ENCODE measurements around the gene MATK.
"Not testable (repeated sequence)": the region's sequence is repeated elsewhere in the genome, so short reads cannot be mapped to it uniquely, and the experiment has no call there.

Gene MATK

DNA sequence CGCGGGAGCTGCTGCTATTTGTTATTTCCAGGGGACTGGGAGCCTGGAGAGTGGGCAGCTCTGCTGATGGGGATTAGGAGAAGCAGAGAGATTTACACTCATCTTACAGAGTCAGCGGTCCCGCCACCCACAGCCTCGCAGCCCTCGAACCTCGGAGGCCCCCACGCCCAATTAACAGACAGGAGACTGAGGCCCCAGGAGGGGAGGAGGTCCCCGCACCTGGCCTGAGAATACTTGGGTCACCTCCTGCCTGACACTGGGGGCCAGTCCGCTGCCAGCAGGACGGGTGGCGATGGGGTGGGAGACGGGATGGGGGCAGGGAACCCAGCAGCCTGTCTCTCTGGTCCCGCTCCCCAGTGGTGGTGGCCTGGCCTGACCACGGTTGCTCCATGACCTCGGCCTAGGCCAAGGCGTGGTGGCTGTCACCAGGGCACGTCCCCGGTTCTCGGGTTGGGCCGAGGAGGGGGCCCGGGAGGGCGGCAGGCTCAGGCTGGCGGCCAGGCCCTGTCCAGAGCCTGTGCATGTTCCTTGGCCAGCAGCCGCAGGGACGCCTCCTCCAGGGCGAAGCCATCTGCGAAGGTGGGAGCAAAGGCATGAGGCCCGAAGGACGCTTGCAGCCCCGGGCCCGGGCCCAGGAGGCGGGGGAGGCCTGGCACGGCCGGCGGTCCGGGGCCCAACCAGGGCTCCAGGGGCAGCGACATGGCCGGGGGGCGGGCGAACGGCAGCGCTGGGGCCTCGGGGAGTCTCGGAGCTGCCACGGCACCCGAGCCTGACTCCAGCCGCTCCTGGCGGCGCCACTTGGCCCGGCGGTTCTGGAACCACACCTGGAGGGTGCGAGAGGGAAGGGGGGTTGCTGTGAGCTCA lies 15.8 kb downstream of the MATK start:
- no peak for DNase-seq

DNA sequence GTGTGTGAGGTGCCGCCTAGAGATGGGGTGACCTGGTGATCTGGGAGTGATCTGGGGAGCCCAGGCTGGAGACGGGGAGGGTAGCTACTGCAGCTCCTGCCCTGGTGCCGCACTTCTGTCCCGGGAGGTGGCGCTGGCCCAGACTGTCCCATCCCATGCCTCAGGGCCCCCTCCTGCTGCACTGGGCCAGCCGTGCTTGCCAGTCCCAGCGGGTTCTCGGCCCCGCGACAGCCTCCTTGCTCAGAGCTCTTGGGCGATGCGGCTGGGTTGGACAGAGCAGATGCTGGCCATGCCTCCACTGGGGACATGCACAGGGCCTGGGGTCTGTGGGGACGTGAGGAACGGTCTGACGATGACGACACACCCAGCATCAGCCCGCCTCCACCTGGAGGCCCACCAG lies 16.7 kb downstream of the MATK start:
- no peak for DNase-seq

DNA sequence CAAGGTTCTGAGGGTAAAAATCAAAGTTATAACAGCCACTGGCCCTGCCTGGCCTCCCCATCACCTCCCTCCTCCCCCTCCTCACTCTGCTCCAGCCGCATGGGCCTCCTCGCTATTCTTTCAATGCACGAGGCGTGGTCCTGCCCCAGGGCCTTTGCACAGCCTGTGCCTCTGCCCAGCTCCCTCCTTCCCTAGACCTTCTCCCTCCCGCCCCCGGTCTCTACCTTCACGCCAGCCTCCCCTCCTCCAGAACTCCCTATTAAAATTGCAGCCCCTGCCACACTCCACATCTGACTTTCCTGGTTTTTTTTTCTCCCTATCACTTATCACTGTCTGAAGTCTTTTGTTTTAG lies 17.5 kb downstream of the MATK start:
- no peak for DNase-seq

DNA sequence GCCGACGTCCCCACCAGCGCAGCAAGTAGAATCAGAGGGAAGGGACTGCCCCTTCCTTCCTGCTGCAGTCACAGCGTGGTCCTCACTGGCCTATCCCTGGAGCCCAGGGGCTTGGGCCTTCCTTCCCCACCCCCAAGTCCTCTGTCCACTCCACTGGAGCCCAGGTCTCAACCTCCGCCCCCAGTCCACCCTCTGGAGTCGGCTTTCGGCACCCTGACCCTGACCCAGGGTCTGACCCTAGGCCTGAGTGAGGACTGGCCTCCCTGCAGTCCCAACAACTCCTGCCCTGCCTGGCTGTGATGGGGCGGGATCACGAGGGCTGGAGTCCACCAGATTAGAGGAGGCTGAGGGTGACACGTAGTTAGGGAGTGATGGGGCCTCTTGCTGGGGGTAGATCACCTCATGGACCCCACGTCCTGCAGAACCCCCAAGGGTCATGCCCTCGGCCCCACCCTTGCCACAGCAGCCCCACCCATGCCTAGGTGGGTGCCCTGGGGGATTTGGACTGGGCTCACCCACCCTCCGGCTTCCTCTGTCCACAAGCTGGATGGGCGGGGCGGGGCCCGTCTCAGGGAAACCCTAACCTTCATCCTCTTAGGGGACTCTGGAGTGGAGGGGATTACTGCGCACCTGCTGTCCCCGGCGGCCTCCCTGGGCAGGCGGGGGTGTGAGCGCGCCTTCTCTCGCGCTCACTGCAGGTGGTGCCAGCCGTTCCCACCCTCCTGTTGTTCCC lies 18.0 kb downstream of the MATK start:
- DNase-seq, result no peak

DNA sequence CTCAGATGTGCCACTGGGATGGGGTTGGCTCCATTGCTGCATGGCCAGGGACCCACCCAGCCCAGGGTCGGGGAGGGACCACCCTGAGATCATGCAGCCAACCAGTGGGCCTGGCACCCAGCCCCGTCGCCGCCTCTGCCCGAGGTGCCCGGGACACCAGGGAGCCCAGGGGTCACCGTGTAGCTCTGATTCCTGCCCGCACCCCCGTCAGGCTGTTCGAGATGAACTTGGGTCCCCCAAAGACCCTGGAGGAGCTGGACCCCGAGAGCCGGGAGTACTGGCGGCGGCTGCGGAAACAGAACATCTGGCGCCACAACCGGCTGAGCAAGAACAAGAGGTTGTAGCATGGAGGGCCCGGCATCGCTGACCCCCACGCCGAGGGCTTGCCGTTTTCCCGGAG lies 19.1 kb downstream of the MATK start:
- DNase-seq, result no peak

DNA sequence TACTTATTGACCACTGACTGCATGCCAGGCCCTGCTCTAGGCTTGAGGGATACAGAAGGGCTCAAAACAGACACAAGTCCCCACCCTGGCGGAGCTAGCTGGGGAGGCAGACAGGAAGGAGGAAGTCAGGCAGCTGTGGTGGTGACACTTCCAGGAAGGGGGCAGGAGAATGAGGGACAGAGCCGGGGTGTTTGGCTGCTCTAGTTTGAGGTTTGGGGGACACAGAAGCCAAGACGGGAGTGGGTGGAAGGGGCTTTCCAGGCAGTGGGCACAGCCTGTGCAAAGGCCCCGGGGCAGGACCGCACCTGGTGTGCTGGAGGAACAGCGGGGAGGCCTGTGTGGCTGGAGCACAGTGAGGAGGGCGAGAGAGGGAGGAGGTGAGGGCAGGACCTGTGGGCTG lies 19.7 kb downstream of the MATK start:
- DNase-seq, result no peak

DNA sequence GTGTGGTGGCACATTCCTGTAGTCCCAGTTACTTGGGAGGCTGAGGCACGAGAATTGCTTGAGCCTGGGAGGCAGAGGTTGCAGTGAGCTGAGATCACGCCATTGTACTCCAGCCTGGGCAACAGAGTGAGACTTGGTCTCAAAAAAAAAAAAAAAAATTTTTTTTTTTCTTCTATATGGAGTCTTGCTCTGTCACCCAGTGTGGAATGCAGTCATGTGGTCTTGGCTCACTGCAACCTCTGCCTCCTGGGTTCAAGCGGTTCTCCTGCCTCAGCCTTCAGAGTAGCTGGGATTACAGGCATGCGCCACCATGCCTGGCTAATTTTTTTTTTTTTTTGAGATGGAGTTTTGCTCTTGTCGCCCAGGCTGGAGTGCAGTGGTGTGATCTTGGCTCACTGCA lies 20.4 kb downstream of the MATK start:
- not testable (repeated sequence) for DNase-seq

DNA sequence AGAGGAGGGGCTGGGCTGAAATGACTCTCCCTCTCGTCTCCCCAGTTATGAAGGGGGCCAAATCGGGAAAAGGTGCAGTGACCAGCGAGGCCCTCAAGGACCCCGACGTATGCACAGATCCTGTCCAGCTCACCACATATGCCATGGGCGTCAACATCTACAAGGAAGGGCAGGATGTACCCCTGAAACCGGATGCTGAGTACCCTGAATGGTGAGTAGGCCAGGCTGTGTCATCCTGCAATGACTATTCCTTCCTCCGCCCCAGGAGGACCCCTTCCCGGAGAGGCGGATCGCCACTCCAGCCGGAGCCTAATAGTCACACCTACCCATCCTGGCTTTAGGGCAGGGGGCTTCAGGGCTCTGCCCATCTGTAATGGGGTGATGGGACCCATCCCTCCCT lies 21.1 kb downstream of the MATK start:
- no peak for DNase-seq

DNA sequence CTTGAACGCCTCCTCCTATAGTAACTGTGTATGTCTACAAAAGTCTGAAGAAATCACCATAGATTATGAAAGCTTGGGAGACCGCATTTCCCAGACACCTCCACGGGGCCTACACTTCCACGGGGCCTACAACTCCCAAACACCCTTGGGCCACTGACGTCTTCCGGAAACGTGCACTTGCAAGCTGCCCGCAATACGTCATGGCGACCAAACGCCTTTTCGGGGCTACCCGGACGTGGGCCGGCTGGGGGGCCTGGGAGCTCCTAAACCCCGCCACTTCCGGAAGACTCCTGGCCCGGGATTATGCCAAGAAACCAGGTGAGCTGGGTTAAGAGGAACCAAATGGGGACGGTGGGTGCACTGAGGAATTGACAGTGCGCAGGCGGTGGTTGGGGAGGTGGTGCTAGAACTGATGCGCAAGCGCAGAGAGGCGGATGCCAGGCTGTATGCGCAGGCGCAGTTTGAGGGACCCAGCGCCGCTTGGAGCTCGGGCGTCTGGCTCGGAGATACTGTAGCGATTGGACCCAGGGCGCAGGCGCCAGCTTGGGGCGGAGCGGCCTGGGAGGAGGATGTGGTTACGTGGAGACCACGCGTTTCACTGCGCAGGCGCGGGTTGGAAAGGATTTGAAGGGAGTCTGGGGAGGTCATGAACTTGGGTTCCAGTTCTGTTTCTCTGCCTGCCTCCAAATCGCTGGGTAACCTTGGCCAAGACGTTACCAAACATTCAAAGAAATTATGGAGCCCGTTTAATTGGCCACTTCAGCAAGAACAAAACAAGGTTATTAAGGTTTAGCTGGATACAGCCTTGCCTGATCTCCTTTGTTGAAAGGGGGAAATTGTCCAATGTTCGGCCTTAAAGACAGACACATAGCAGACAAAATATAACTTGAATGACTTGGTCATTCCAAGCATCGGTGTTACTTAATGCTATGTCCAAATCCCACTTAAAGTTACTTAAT lies 23.4 kb downstream of the MATK start, which contains the start of gene MRPL54:
TSS of gene MRPL54 (plus strand) at position 182 of the 959 bp plus-strand sequence. CDS start at position 201, 19 bp downstream.
- DNase-seq, result peak; percentile 97

DNA sequence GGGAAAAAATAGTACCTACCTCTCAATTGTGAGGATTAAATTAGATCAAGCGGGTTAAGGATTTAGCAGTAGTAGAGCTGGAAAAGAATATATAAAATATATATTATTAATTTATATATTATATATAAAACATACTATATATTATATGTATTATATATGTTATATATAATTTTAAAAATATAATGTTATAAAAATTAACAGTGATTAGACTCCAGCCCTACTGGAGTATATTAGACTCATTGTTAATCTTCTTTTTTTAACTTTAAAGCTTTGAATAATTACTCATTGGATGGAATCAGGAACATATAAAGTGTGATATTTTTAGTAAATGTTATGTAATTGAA lies 24.1 kb downstream of the MATK start:
- DNase-seq, result no peak

DNA sequence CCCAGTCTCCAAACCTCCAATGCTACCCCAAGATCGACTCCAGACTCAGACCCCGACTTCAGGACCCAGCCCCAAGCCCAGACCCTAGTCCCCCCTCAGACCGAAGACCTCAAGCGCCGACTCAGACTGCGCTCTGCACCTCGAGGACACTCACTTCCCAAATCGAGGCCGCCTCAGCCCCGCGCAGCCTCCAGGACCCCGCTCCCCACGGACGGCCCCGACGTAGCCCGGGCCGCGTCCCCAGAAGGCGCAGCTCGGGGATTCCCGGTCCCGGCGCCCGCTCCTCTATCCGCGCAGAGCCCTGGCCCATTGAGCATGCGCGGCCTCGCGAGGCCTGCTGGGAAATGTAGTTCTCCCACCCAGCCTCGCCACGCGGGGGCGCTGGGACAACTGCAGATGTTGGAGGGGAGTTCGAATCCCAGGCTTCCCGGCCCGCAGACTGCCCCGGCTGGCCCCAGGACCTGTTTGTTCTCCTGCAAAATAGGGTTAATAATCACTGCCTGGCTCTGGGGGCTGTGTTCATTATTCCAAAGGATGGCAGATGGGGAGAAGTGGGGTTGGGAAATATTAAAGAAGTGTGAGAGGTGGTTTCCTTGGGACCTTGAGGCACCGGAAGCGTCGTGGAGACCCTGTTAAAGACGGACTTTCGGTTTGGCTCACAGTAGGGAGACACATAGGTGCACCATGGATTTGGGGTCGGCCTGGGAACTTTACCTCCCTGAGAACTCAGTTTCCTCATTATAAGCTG lies 24.6 kb downstream of the MATK start, which contains the start of gene APBA3:
TSS of gene APBA3 (minus strand) at position 311 of the 748 bp plus-strand sequence. CDS start 1,428 bp downstream, outside the sequence.
- peak; percentile 76 for DNase-seq

DNA sequence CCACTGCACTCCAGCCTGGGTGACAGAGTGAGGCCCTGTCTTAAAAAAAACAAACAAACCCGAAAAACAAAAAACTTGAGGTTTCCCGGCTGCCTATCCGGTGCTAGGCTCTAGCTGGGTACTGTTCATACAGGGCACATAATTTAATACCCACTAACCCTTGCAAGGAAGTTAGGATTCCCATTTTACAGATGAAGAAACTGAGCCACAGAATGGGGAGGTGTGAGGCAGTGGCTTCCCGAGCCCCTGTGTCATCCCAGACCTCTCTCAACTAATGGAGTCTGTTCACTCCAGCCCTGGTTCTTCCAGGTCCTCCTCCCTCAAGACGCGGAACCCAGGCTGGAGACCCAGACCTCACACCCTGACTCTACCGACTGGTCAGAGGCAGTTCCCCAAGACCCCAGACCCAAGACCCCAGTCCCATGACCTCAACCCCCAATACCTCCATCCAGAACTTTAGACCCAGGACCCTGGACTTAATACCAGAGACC lies 25.3 kb downstream of the MATK start:
- no peak for DNase-seq

DNA sequence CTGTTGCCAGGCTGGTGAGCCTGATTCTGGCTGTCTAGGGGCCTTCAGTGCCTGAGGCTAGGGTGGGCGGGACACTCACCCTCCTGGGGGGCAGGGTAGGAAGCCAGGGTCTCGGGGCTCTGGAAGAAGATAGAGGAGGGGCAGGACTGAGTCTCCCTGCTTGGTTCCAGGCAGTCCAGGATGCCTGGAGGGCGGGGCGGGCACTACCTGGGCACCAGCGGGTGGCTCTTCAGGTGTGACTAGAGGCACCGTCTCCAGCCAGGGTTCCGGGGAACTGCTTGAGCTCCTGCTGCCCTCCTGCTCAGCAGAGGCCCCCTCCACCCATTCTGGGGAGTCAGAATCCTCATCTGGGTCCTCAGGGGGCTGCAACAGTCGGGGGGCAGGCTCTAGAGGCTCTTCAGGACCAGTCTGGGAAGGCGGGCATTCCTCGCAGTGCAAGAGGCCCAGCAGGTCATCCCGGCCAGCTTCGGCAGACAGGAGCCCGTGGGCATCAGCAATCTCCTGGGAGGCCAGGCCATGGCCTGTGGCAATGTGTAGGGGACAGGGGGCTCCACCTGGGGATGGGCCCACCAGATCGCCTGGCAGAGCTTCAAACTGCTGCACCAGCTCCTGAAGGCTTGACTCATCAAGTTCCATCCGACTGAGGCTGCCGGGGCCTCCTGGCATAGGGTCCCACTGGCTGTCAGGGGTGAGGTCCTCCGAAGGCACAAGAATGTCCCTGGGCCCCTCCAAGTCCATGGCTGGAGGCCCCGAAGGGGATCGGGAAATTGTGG lies 26.5 kb downstream of the MATK start:
- DNase-seq, result no peak

DNA sequence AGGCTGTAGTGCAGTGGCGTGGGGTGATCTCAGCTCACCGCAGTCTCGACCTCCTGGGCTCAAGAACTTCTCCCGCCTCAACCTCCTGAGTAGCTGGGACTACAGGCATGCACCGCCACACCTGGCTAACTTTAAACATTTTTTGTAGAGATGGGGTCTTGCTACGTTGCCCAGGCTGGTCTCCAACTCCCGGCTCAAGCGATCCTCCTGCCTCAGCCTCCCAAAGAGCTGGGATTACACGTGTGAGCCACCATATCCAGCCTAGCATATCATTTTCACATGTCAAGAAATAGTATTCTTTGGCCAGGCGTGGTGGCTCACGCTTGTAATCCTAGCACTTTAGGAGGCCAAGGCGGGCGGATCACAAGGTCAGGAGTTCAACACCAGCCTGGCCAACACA lies 27.9 kb downstream of the MATK start:
- DNase-seq, result not testable (repeated sequence)

DNA sequence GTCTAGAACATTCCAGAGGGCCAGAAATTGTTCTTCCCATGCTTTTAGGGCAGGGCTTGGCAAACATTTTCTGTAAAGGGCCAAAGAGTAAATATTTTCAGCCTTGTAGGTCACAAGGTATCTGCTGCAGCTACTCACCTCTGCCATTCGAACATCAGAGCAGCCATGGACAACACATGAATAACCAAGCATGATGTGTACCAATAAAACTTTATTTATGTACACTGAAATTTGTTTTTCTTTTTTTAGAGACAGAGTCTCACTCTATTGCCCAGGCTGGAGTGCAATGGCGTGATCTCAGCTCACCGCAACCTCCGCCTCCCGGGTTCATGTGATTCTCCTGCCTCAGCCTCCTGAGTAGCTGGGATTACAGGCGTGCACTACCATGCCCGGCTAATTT lies 28.5 kb downstream of the MATK start:
- DNase-seq, result not testable (repeated sequence)

DNA sequence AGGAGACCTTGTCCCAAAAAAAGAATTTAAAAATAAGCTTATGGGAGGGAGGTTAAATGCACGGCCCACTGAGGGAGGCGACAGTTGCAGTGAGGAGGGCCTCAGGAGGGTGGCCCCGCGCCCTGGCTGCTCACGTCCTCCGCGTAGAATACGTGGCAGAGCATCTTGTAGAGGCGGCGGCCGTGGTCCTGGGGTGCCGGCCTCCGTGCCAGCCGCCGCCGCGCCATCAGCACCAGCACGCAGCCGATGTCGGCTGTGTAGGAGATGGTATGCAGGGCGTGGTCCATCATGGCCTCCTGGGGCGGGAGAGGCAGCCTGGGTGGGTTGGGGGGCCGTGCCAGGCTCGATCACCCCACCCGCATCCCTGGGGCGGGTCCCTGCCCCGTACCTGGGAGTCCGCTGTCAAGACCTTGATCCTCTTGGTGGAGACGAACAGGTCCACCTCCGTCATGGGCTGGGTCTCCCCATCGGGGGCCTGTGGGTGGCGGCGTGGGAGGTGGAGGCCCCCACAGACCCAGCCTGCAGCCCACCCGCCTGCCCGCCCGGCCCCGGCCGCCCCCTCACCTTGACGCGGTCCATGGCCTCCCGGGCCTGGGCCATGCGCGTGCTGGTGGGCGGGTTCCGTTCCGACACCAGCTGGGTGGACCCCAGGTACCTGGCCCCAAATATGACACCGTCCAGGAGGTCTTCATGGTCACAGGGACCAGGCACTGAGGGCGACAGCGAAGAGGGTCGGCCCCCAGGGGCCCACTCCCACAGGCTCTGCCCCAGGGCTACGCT lies 32.4 kb downstream of the MATK start:
- no peak for DNase-seq

DNA sequence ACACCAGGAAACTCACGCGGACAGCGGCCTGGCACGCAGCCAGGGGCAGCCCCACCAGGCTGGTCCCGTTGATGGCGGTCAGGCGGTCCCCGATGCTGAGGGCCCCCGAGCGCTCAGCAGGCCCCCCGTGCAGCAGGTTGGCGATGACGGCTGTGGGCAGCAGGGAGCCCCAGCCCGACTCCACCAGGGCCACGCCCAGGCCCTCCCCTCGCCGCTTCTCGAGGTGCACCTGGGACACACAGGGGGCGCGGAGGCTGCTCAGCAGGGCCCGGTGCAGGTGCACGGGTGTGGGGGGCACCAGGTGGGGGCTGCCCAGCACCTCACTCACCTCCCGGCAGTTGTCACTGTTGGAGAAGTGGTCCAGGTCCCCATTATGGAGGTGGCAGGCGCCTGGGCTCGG lies 33.7 kb downstream of the MATK start:
- DNase-seq, result no peak

DNA sequence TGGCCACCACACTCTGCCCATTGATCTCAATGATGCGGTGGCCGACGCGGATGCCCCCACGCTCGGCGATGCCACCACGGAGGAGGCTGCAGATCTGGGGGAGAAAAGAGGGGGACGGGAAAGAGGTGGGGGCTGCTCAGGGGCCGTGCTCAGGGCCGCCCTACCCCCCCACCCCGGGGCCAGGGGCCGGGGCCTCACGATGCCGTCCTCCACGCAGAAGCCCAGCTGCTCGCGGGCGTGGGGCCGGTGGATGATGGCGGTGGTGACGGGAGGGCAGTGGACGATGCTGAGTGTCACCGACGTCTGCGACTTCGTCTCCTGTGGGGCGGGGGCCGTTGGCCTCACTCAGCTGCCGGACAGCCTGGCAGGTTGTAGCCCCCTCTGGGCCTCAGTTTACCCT lies 34.9 kb downstream of the MATK start:
- no peak for DNase-seq

DNA sequence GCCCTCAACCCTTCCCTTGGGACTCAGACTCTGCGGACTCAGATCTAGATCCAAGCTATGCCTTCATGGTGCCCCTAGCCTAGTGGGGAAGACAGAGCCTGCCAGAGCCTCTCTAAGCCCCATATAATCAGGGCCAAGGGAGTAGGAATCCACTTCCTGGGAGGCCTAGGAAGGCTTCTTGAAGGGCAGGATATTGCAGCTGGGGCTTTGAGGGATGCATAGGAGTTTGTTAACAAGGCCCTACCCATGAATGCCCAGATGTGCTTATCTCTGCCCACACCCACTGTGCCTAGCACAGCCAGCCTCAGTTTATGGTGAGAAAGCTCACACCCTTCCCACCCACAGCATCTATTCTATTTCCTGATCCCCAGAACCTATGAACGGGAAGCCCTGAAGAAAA lies 36.0 kb downstream of the MATK start:
- no peak for DNase-seq

DNA sequence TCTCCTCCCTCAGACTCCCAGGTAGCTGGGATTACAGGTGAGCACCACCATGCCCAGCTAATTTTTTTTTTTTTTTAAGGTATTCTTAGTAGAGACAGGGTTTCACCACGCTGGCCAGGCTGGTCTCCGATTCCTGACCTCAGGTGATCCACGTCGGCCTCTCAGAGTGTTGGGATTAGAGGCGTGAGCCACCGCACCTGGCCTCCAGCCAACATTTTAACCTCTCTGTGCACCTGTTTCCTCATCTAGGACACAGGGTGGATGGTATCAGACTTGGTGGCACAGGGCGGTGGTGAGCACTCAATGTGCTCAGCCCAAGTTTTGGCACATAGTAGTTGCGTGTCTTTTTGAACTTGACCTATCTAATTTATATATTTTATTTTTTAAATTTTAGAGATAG lies 37.2 kb downstream of the MATK start:
- peak; percentile 68 for DNase-seq

Data from NCI-H2029 (cell line).